GM12878 (cell line): ENCODE measurements around the gene KRTAP5-4.
"Not testable (repeated sequence)": the region's sequence is repeated elsewhere in the genome, so short reads cannot be mapped to it uniquely, and the experiment has no call there.

ENCODE experiments used
- CBX5 ChIP-seq: sonication (generic); IDR thresholded peaks from 2 replicates; pipeline ENCODE4 v1.6.1; 2016; ENCODE audit warnings: low read depth, moderate library complexity, mild to moderate bottlenecking, inconsistent platforms
- CTCF ChIP-seq, 3 experiments: IDR thresholded peaks in 2 of 3; conservative IDR thresholded peaks in 1 of 3; 2 replicates each; pipeline ENCODE4 v1.5.1; 2011; ENCODE audit warnings: low read depth in 3 of 3, low read length in 3 of 3, mild to moderate bottlenecking in 3 of 3, control low read depth in 2 of 3, moderate library complexity in 2 of 3, inconsistent platforms in 1 of 3, mixed read lengths in 1 of 3; ENCODE audit not compliant: control insufficient read depth in 2 of 3, insufficient read depth in 1 of 3; ENCODE audit errors: extremely low read depth in 1 of 3
- NR2C1 ChIP-seq: fragments of 450-650 bp; IDR thresholded peaks from 2 replicates; pipeline ENCODE4 v1.6.1; 2017; ENCODE audit warnings: antibody characterized with exemption, mild to moderate bottlenecking, moderate library complexity
- NR2C2 ChIP-seq: IDR thresholded peaks from 2 replicates; pipeline ENCODE4 v1.6.1; 2011; ENCODE audit warnings: borderline replicate concordance, low read depth; ENCODE audit not compliant: control insufficient read depth, insufficient read length
- POLR2AphosphoS5 ChIP-seq: IDR thresholded peaks from 2 replicates; pipeline ENCODE4 v1.6.1; 2011; ENCODE audit warnings: mild to moderate bottlenecking, low read length, inconsistent platforms
- PRDM15 ChIP-seq: fragments of 450-650 bp; formaldehyde crosslinking; IDR thresholded peaks from 2 replicates; pipeline ENCODE4 v1.4.0; 2020; ENCODE audit warnings: mild to moderate bottlenecking, moderate library complexity
- TCF12 ChIP-seq: IDR thresholded peaks from 2 replicates; pipeline ENCODE4 v1.6.1; 2011; ENCODE audit warnings: low read depth, mild to moderate bottlenecking, low read length
- ZBTB40 ChIP-seq: fragments of 450-650 bp; IDR thresholded peaks from 2 replicates; pipeline ENCODE4 v1.6.1; 2016; ENCODE audit warnings: mild to moderate bottlenecking, moderate library complexity, borderline replicate concordance
- ZNF274 ChIP-seq: IDR thresholded peaks from one replicate; pipeline ENCODE4 v1.8.0; 2011; ENCODE audit not compliant: insufficient read length, insufficient read depth
- TF ChIP-seq, protein P1 (sequence below): IDR thresholded peaks from 2 replicates; pipeline ENCODE4 v1.6.1; 2012; ENCODE audit warnings: mild to moderate bottlenecking, low read depth, low read length
- TF ChIP-seq, protein P2 (sequence below): IDR thresholded peaks from 2 replicates; pipeline ENCODE4 v1.6.1; 2012; ENCODE audit warnings: improper control_type of control experiment, low read depth, low read length; ENCODE audit not compliant: insufficient replicate concordance

GRCh38 chr11:1670457-1670856 lies 48.5 kb upstream of the KRTAP5-4 start:
- not testable (repeated sequence) for TF ChIP-seq ZNF274; NR2C2; POLR2AphosphoS5; CTCF (IDR thresholded peaks at IDR 0.05 in 2 of 3, conservative IDR thresholded peaks at IDR 0.05 in 1 of 3; ENCODE audit: control insufficient read depth in 2 of 3, extremely low read depth in 1 of 3, insufficient read depth in 1 of 3, low read depth in 3 of 3, low read length in 3 of 3); PRDM15 (CRISPR knock-in tag); TCF12; CBX5; NR2C1; ZBTB40
- TF ChIP-seq, protein P1, sequence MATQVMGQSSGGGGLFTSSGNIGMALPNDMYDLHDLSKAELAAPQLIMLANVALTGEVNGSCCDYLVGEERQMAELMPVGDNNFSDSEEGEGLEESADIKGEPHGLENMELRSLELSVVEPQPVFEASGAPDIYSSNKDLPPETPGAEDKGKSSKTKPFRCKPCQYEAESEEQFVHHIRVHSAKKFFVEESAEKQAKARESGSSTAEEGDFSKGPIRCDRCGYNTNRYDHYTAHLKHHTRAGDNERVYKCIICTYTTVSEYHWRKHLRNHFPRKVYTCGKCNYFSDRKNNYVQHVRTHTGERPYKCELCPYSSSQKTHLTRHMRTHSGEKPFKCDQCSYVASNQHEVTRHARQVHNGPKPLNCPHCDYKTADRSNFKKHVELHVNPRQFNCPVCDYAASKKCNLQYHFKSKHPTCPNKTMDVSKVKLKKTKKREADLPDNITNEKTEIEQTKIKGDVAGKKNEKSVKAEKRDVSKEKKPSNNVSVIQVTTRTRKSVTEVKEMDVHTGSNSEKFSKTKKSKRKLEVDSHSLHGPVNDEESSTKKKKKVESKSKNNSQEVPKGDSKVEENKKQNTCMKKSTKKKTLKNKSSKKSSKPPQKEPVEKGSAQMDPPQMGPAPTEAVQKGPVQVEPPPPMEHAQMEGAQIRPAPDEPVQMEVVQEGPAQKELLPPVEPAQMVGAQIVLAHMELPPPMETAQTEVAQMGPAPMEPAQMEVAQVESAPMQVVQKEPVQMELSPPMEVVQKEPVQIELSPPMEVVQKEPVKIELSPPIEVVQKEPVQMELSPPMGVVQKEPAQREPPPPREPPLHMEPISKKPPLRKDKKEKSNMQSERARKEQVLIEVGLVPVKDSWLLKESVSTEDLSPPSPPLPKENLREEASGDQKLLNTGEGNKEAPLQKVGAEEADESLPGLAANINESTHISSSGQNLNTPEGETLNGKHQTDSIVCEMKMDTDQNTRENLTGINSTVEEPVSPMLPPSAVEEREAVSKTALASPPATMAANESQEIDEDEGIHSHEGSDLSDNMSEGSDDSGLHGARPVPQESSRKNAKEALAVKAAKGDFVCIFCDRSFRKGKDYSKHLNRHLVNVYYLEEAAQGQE = not testable (repeated sequence)
- TF ChIP-seq, protein P2, sequence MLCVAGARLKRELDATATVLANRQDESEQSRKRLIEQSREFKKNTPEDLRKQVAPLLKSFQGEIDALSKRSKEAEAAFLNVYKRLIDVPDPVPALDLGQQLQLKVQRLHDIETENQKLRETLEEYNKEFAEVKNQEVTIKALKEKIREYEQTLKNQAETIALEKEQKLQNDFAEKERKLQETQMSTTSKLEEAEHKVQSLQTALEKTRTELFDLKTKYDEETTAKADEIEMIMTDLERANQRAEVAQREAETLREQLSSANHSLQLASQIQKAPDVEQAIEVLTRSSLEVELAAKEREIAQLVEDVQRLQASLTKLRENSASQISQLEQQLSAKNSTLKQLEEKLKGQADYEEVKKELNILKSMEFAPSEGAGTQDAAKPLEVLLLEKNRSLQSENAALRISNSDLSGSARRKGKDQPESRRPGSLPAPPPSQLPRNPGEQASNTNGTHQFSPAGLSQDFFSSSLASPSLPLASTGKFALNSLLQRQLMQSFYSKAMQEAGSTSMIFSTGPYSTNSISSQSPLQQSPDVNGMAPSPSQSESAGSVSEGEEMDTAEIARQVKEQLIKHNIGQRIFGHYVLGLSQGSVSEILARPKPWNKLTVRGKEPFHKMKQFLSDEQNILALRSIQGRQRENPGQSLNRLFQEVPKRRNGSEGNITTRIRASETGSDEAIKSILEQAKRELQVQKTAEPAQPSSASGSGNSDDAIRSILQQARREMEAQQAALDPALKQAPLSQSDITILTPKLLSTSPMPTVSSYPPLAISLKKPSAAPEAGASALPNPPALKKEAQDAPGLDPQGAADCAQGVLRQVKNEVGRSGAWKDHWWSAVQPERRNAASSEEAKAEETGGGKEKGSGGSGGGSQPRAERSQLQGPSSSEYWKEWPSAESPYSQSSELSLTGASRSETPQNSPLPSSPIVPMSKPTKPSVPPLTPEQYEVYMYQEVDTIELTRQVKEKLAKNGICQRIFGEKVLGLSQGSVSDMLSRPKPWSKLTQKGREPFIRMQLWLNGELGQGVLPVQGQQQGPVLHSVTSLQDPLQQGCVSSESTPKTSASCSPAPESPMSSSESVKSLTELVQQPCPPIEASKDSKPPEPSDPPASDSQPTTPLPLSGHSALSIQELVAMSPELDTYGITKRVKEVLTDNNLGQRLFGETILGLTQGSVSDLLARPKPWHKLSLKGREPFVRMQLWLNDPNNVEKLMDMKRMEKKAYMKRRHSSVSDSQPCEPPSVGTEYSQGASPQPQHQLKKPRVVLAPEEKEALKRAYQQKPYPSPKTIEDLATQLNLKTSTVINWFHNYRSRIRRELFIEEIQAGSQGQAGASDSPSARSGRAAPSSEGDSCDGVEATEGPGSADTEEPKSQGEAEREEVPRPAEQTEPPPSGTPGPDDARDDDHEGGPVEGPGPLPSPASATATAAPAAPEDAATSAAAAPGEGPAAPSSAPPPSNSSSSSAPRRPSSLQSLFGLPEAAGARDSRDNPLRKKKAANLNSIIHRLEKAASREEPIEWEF = not testable (repeated sequence)
